Mesenchymal stem cell (in vitro differentiated cells and primary cell): Measurements from ENCODE around the gene ITPR3.

Experiments used
- DNase-seq: peaks from one replicate; pipeline ENCODE4 v3.0.0-alpha.2; 2013
- H2AFZ ChIP-seq: one replicate; pipeline ENCODE4 v1.6.1; 2013; ENCODE audit warnings: low read depth, mild to moderate bottlenecking, control low read depth, inconsistent platforms, low read length, moderate library complexity
- H2AK5ac ChIP-seq: 2 replicates; pipeline ENCODE4 v1.6.1; 2013; ENCODE audit warnings: low read length, moderate library complexity, mild to moderate bottlenecking, inconsistent platforms; ENCODE audit not compliant: severe bottlenecking
- H2BK120ac ChIP-seq: one replicate; pipeline ENCODE4 v1.6.1; 2013; ENCODE audit warnings: low read depth, mild to moderate bottlenecking, inconsistent platforms, low read length, moderate library complexity
- H2BK12ac ChIP-seq, 2 experiments: one replicate each; pipeline ENCODE4 v1.6.1; 2013; ENCODE audit warnings: inconsistent platforms in 2 of 2, low read length in 2 of 2, mild to moderate bottlenecking in 2 of 2, moderate library complexity in 2 of 2, control low read depth in 1 of 2
- H2BK15ac ChIP-seq: one replicate; pipeline ENCODE4 v1.6.1; 2013; ENCODE audit warnings: mild to moderate bottlenecking, low read depth, inconsistent platforms; ENCODE audit not compliant: poor library complexity, severe bottlenecking
- H2BK5ac ChIP-seq: 2 replicates; pipeline ENCODE4 v1.6.1; 2013; ENCODE audit warnings: low read depth, mild to moderate bottlenecking, low read length, control low read depth, inconsistent platforms; ENCODE audit not compliant: poor library complexity, severe bottlenecking
- H3K14ac ChIP-seq, 2 experiments: one replicate each; pipeline ENCODE4 v1.6.1; 2013; ENCODE audit warnings: inconsistent platforms in 2 of 2, low read length in 2 of 2, control low read depth in 1 of 2, mild to moderate bottlenecking in 1 of 2, moderate library complexity in 1 of 2
- H3K18ac ChIP-seq, 2 experiments: one replicate each; pipeline ENCODE4 v1.6.1; 2013; ENCODE audit warnings: inconsistent platforms in 2 of 2, low read length in 2 of 2, control low read depth in 1 of 2, low read depth in 1 of 2, mild to moderate bottlenecking in 1 of 2
- H3K23ac ChIP-seq, 2 experiments: one replicate each; pipeline ENCODE4 v1.6.1; 2013; ENCODE audit warnings: inconsistent platforms in 2 of 2, low read length in 2 of 2, mild to moderate bottlenecking in 2 of 2, moderate library complexity in 2 of 2, control low read depth in 1 of 2
- H3K27ac ChIP-seq: 2 replicates; pipeline ENCODE4 v1.5.1; 2013; ENCODE audit warnings: mild to moderate bottlenecking, moderate library complexity, low read length, control low read depth, inconsistent platforms; ENCODE audit not compliant: poor library complexity, severe bottlenecking
- H3K27me3 ChIP-seq, 2 experiments: 2 replicates each; pipeline versions ENCODE4 v1.6.1 to v1.7.0; 2013; ENCODE audit warnings: low read length in 2 of 2, mild to moderate bottlenecking in 2 of 2, moderate library complexity in 2 of 2, control low read depth in 1 of 2, inconsistent platforms in 1 of 2; ENCODE audit not compliant: control insufficient read depth in 1 of 2, insufficient read depth in 1 of 2
- H3K36me3 ChIP-seq, 2 experiments: 2 replicates each; pipeline versions ENCODE4 v1.6.1 to v1.7.0; 2013; ENCODE audit warnings: low read length in 2 of 2, control low read depth in 1 of 2, inconsistent platforms in 1 of 2, low read depth in 1 of 2, mild to moderate bottlenecking in 1 of 2; ENCODE audit not compliant: insufficient read depth in 2 of 2, control insufficient read depth in 1 of 2
- H3K4ac ChIP-seq, 2 experiments: one replicate each; pipeline ENCODE4 v1.6.1; 2013; ENCODE audit warnings: inconsistent platforms in 2 of 2, low read length in 2 of 2, mild to moderate bottlenecking in 2 of 2, moderate library complexity in 2 of 2, control low read depth in 1 of 2, low read depth in 1 of 2
- H3K4me1 ChIP-seq: 2 replicates; pipeline ENCODE4 v1.6.1; 2013; ENCODE audit warnings: low read depth, low read length, control low read depth; ENCODE audit not compliant: control insufficient read depth, insufficient read depth
- H3K4me2 ChIP-seq: 2 replicates; pipeline ENCODE4 v1.6.1; 2013; ENCODE audit warnings: low read length, mild to moderate bottlenecking, inconsistent platforms; ENCODE audit not compliant: poor library complexity, severe bottlenecking
- H3K4me3 ChIP-seq, 2 experiments: 2 replicates each; pipeline versions ENCODE4 v1.5.1 to v1.7.0; 2013; ENCODE audit warnings: low read length in 2 of 2, mild to moderate bottlenecking in 2 of 2, control low read depth in 1 of 2, low read depth in 1 of 2; ENCODE audit not compliant: insufficient read depth in 1 of 2
- H3K79me1 ChIP-seq: replicated peaks from 2 replicates; pipeline ENCODE4 v1.6.1; 2013; ENCODE audit warnings: mild to moderate bottlenecking, control low read depth, low read length, inconsistent platforms; ENCODE audit not compliant: poor library complexity, severe bottlenecking
- H3K9ac ChIP-seq: 2 replicates; pipeline ENCODE4 v1.7.0; 2013; ENCODE audit warnings: mild to moderate bottlenecking, low read length, moderate library complexity
- H3K9me3 ChIP-seq: 2 replicates; pipeline ENCODE4 v1.7.0; 2013; ENCODE audit warnings: mild to moderate bottlenecking, low read length; ENCODE audit not compliant: control insufficient read depth
- H4K8ac ChIP-seq: one replicate; pipeline ENCODE4 v1.6.1; 2013; ENCODE audit warnings: inconsistent platforms, mild to moderate bottlenecking, low read length, moderate library complexity
- H4K91ac ChIP-seq: one replicate; pipeline ENCODE4 v1.6.1; 2013; ENCODE audit warnings: mild to moderate bottlenecking, low read length, inconsistent platforms
- WGBS: methylation state at CpG from one replicate; pipeline ENCODE4 v1.1.7; 2013; ENCODE audit warnings: mixed read lengths; 5-methylcytosine and 5-hydroxymethylcytosine counted together

ITPR3 gene

GRCh38 chr6:33656844-33657243 lies 35.7 kb downstream of the ITPR3 start:
- H3K4ac ChIP-seq: no peak overlapping the region
- no peaks in the 10 kb centered on the region for H3K27me3 ChIP-seq
- no peak overlapping the region for H2BK12ac ChIP-seq
- H3K23ac ChIP-seq: no peak overlapping the region
- peaks cover 50 to 78% of the 10 kb centered on the region in 2 experiments for H3K36me3 ChIP-seq
- H3K9ac ChIP-seq: no peak overlapping the region
- no peak overlapping the region for H3K4me2 ChIP-seq
- H3K18ac ChIP-seq: no peak overlapping the region
- no peak overlapping the region for H2AK5ac ChIP-seq
- no peak overlapping the region for H2BK5ac ChIP-seq
- no peak overlapping the region for H3K14ac ChIP-seq
- no peak overlapping the region for H3K27ac ChIP-seq
- no peak overlapping the region for H2AFZ ChIP-seq
- WGBS: 95% methylated on average over 5 of the region's 5 CpGs
- no peak overlapping the region for H3K4me3 ChIP-seq
- H2BK120ac ChIP-seq: no peak overlapping the region
- no peaks in the 10 kb centered on the region for H3K9me3 ChIP-seq
- H4K91ac ChIP-seq: no peak overlapping the region
- no peak overlapping the region for H4K8ac ChIP-seq
- H2BK15ac ChIP-seq: no peak overlapping the region
- no peaks in the 10 kb centered on the region for H3K4me1 ChIP-seq
- DNase-seq: no peak
- H3K79me1 ChIP-seq: peaks cover 8% of the 10 kb centered on the region

- H2BK15ac ChIP-seq: no peak overlapping the region
Measured at GRCh38 chr6:33658982-33659689, 38.0 kb downstream of the ITPR3 start.

DNA sequence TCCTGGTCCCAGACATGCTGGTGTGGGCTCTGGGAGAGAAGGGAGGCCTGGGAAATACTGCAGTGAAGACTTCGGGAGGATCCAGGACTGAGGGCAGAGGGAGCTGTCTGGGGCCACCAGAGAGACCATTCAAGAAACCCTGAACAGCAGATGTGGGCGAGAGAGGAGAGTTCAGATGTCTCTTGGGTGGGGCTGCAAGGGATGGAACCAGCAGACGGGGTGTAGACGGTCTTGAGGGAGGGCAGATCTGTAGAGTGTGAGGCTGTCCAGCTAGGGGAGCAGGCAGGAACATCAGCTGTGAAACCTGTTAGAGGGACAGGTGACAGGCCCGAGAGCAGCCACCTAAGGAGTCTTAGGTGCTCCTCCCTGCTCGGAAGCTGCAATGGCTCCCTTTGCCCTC lies 38.9 kb downstream of the ITPR3 start:
- no peak overlapping the region for H3K14ac ChIP-seq
- H3K27me3 ChIP-seq: no peaks in the 10 kb centered on the region
- WGBS: 87% methylated on average over 6 of the region's 6 CpGs
- H2BK15ac ChIP-seq: no peak overlapping the region
- H4K91ac ChIP-seq: no peak overlapping the region
- H4K8ac ChIP-seq: no peak overlapping the region
- H3K4me1 ChIP-seq: no peaks in the 10 kb centered on the region
- no peak overlapping the region for H2AFZ ChIP-seq
- H3K4me3 ChIP-seq: no peak overlapping the region
- no peak overlapping the region for H2BK5ac ChIP-seq
- no peak overlapping the region for H2AK5ac ChIP-seq
- H3K23ac ChIP-seq: no peak overlapping the region
- H3K4ac ChIP-seq: no peak overlapping the region
- H3K18ac ChIP-seq: no peak overlapping the region
- H3K9me3 ChIP-seq: no peaks in the 10 kb centered on the region
- H2BK12ac ChIP-seq: no peak overlapping the region
- no peak overlapping the region for H2BK120ac ChIP-seq
- no peak for DNase-seq
- H3K36me3 ChIP-seq: peaks cover 71 to 90% of the 10 kb centered on the region in 2 experiments
- no peak overlapping the region for H3K9ac ChIP-seq
- no peak overlapping the region for H3K27ac ChIP-seq
- H3K79me1 ChIP-seq: peaks cover 3% of the 10 kb centered on the region
- H3K4me2 ChIP-seq: no peak overlapping the region

More at GRCh38 chr6:33658982-33659689, 38.0 kb downstream of the ITPR3 start:
- Histone ChIP-seq H3K79me1 (peaks cover 3% of the 10 kb centered on the region), H3K4me2 (no peak overlapping the region), H3K27ac (no peak overlapping the region), H3K23ac (no peak overlapping the region), H2BK5ac (no peak overlapping the region), H3K9ac (no peak overlapping the region), H3K4me3 (no peak overlapping the region), H2AFZ (no peak overlapping the region), H3K9me3 (no peaks in the 10 kb centered on the region), H3K27me3 (no peaks in the 10 kb centered on the region), H4K8ac (no peak overlapping the region), H2BK120ac (no peak overlapping the region), H4K91ac (no peak overlapping the region), H3K18ac (no peak overlapping the region), H3K4ac (no peak overlapping the region), H3K36me3 (peaks cover 65 to 88% of the 10 kb centered on the region in 2 experiments), H3K4me1 (no peaks in the 10 kb centered on the region), H2AK5ac (no peak overlapping the region), H2BK12ac (no peak overlapping the region), H3K14ac (no peak overlapping the region)
- DNase-seq: no peak
- 87% methylated on average over 13 of the region's 16 CpGs for WGBS

- Histone ChIP-seq H2BK5ac (no peak overlapping the region), H2BK15ac (no peak overlapping the region), H2BK12ac (no peak overlapping the region), H3K18ac (no peak overlapping the region), H2AFZ (no peak overlapping the region), H3K27me3 (no peaks in the 10 kb centered on the region), H3K4me1 (no peaks in the 10 kb centered on the region), H3K14ac (no peak overlapping the region), H3K36me3 (peaks cover 74 to 93% of the 10 kb centered on the region in 2 experiments), H3K9me3 (no peaks in the 10 kb centered on the region), H4K91ac (no peak overlapping the region), H3K27ac (no peak overlapping the region), H3K23ac (no peak overlapping the region), H3K79me1 (peaks cover 1% of the 10 kb centered on the region), H4K8ac (no peak overlapping the region), H3K4ac (no peak overlapping the region), H2BK120ac (no peak overlapping the region), H3K4me2 (no peak overlapping the region), H2AK5ac (no peak overlapping the region), H3K4me3 (no peak overlapping the region), H3K9ac (no peak overlapping the region)
- no peak for DNase-seq
- WGBS: 93% methylated on average over 9 of the region's 10 CpGs
Measured at GRCh38 chr6:33661106-33661838, 40.1 kb downstream of the ITPR3 start.
